Lower lobe of right lung (tissue), 2 donors: ENCODE results near the gene RAB10. TPM values are rescaled to one million over a fixed set of nuclear protein-coding genes. Genes with fewer than 3 reads are reported as not detected.
"Not testable (repeated sequence)": the region's sequence is repeated elsewhere in the genome, so short reads cannot be mapped to it uniquely, and the experiment has no call there.

Experiments used
- ATAC-seq, 2 donors: fragments of 200-7000 bp; cut with Tn5 transposase; one replicate each; pipeline ENCODE4 v1.9.1; 2020 to 2022; ENCODE audit warnings: mild to moderate bottlenecking in 2 of 2, moderate library complexity in 2 of 2
- DNase-seq: peaks from one replicate; pipeline ENCODE4 v3.0.0-alpha.2; 2020
- H3K27ac ChIP-seq: fragments of 200-600 bp; one replicate; pipeline ENCODE4 v1.8.0; 2022
- H3K27me3 ChIP-seq: fragments of 200-600 bp; one replicate; pipeline ENCODE4 v1.8.0; 2022; ENCODE audit warnings: low read depth
- H3K36me3 ChIP-seq: fragments of 200-600 bp; one replicate; pipeline ENCODE4 v1.8.0; 2022; ENCODE audit warnings: mild to moderate bottlenecking
- H3K4me1 ChIP-seq: fragments of 200-600 bp; one replicate; pipeline ENCODE4 v1.8.0; 2022
- H3K4me3 ChIP-seq: fragments of 200-600 bp; one replicate; pipeline ENCODE4 v1.8.0; 2022; ENCODE audit warnings: mild to moderate bottlenecking
- H3K9me3 ChIP-seq: fragments of 200-600 bp; one replicate; pipeline ENCODE4 v1.8.0; 2022
- intact Hi-C: fragments of 100-400 bp; cut with DNase I; formaldehyde crosslinking; loops from one replicate; pipeline ENCODE4 v1.11.0; 2022
- total RNA-seq: library from RNA; stranded (reverse); fragmentation: NEBNext Ultra II Directional; extraction: Animal tissue kit (Norgen Biotek cat#: 25700); gene quantifications from one replicate; pipeline ENCODE4 v1.2.1, GENCODE V29; 2021
- TF ChIP-seq, protein P1 (sequence below): fragments of 200-600 bp; IDR thresholded peaks from one replicate; pipeline ENCODE4 v1.8.0; 2022; ENCODE audit warnings: antibody characterized with exemption, mild to moderate bottlenecking
- donor health status: DM: no; HTN: yes; CAD: no; lungs with severe emphysema.

RAB10 gene
- total RNA-seq, 1 donor from 2014 or later, result 113 TPM

DNA sequence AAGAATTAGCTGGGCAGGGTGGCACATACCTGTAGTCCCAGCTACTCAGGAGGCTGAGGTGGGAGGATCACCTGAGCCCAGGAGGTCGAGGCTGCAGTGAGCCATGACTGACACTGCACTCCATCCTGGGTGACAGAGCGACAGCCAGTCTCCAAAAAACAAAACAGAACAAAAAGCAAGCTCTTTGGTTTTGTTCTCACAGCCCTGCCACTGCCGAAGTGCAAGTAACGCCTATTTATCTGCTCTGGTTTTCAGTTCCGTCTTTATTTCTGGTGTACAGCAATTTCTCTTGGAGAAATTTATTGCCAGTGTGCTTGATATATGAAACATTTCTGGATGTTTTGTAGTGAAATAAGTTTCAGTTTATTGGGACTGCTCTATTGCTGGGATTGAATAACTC, 61.9 kb downstream of the RAB10 start:
- intact Hi-C loops, result no loop called here
- H3K9me3 ChIP-seq, result no peaks in the 10 kb centered on the region
- peaks cover 28% of the 10 kb centered on the region for H3K36me3 ChIP-seq
- DNase-seq, result no peak
- TF ChIP-seq, protein P1, sequence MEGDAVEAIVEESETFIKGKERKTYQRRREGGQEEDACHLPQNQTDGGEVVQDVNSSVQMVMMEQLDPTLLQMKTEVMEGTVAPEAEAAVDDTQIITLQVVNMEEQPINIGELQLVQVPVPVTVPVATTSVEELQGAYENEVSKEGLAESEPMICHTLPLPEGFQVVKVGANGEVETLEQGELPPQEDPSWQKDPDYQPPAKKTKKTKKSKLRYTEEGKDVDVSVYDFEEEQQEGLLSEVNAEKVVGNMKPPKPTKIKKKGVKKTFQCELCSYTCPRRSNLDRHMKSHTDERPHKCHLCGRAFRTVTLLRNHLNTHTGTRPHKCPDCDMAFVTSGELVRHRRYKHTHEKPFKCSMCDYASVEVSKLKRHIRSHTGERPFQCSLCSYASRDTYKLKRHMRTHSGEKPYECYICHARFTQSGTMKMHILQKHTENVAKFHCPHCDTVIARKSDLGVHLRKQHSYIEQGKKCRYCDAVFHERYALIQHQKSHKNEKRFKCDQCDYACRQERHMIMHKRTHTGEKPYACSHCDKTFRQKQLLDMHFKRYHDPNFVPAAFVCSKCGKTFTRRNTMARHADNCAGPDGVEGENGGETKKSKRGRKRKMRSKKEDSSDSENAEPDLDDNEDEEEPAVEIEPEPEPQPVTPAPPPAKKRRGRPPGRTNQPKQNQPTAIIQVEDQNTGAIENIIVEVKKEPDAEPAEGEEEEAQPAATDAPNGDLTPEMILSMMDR, result no peak
- no peaks in the 10 kb centered on the region for H3K4me1 ChIP-seq
- no peak for ATAC-seq
- no peaks in the 10 kb centered on the region for H3K27me3 ChIP-seq
- H3K27ac ChIP-seq, result no peak overlapping the region
- H3K4me3 ChIP-seq, result no peak overlapping the region

- Histone ChIP-seq H3K27me3 (no peaks in the 10 kb centered on the region), H3K27ac (no peak overlapping the region), H3K9me3 (peaks cover 5% of the 10 kb centered on the region), H3K4me3 (no peak overlapping the region), H3K36me3 (peaks cover 34% of the 10 kb centered on the region), H3K4me1 (no peaks in the 10 kb centered on the region)
- TF ChIP-seq, protein P1, result no peak
- intact Hi-C loops, result no loop called here
- DNase-seq, result no peak
- ATAC-seq, result no peak
These were observed 66.0 kb downstream of the RAB10 start for GRCh38 chr2:26099933-26100332.

DNA sequence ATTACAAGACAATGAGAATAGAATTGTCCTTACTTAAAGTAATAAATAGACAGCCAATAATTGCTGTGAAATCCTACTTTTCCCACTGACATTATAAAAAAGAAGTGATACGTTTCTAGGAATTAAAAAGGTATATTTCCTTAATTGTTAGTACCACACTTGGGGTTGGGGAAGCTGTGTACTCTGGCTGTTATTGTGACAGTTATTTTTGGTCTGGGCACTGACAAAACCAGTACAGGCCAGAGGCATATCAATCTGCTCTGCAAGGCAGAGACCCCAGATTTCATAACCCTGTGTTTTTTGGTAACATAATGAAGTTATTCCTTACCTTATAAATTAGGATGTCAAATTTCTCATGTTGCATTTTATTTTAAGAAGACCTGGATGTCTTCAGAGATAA, 66.5 kb downstream of the RAB10 start:
- H3K27ac ChIP-seq, result no peak overlapping the region
- H3K4me3 ChIP-seq, result no peak overlapping the region
- no peak for ATAC-seq
- H3K9me3 ChIP-seq, result peaks cover 5% of the 10 kb centered on the region
- peaks cover 36% of the 10 kb centered on the region for H3K36me3 ChIP-seq
- no peaks in the 10 kb centered on the region for H3K4me1 ChIP-seq
- no peaks in the 10 kb centered on the region for H3K27me3 ChIP-seq
- intact Hi-C loops, result no loop called here
- TF ChIP-seq, protein P1, result no peak
- no peak for DNase-seq

DNA sequence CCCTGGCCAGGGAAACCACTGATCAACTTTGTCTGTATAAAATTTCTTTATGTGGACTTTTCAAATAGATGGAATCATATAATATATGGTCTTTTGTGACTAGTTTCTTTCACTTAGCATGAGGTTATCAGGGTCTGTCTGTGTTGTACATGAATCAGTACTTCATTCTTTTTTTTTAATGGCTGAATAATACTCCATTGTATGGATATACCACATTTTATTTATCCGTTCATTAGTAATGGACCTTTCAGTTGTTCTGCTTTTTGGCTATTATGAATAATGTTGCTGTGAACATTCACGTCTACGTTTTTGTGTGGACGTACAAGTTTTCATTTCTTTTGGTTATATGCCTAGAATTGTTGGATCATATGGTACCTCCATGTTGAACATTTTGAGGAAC, 69.9 kb downstream of the RAB10 start:
- H3K27ac ChIP-seq, result no peak overlapping the region
- ATAC-seq (no peak), DNase-seq (no peak)
- H3K4me3 ChIP-seq, result no peak overlapping the region
- intact Hi-C loops, result no loop called here
- H3K27me3 ChIP-seq, result no peaks in the 10 kb centered on the region
- H3K9me3 ChIP-seq, result peaks cover 5% of the 10 kb centered on the region
- TF ChIP-seq, protein P1, result no peak
- peaks cover 33% of the 10 kb centered on the region for H3K36me3 ChIP-seq
- peaks cover 10% of the 10 kb centered on the region for H3K4me1 ChIP-seq

DNA sequence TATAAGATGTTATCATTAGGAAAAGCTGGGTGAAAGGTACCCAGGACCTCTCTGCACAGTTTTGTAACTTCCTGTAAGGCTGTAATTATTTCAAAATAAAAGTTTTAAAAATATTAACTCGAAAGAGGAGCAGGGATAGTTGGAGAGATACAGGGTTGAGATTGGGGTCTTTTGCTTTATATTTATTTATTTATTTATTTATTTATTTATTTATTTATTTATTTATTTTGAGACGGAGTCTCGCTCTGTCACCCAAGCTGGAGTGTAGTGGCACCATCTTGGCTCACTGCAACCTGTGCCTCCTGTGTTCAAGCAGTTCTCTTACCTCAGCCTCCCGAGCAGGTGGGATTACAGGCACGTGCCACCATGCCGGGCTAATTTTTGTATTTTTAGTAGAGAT, 74.8 kb downstream of the RAB10 start:
- H3K27ac ChIP-seq, DNase-seq, H3K9me3 ChIP-seq, ATAC-seq, intact Hi-C loops, H3K27me3 ChIP-seq, H3K4me3 ChIP-seq: not testable (repeated sequence)
- peaks cover 48% of the 10 kb centered on the region for H3K36me3 ChIP-seq
- H3K4me1 ChIP-seq, result peaks cover 10% of the 10 kb centered on the region

- Histone ChIP-seq H3K36me3 (peaks cover 48% of the 10 kb centered on the region), H3K4me3 (no peak overlapping the region), H3K4me1 (peaks cover 10% of the 10 kb centered on the region), H3K9me3 (no peaks in the 10 kb centered on the region), H3K27ac (no peak overlapping the region), H3K27me3 (no peaks in the 10 kb centered on the region)
- ATAC-seq (no peak), DNase-seq (no peak)
- TF ChIP-seq, protein P1, result no peak
- intact Hi-C loops, result no loop called here
These were observed 78.3 kb downstream of the RAB10 start for GRCh38 chr2:26112201-26112600.
